Measurements from ENCODE around the gene TGFBR3L. TPM values are rescaled to one million over a fixed set of nuclear protein-coding genes. Genes with fewer than 3 reads are reported as not detected.
"Not testable (repeated sequence)": the region's sequence is repeated elsewhere in the genome, so short reads cannot be mapped to it uniquely, and the experiment has no call there.

The TGFBR3L gene
- total RNA-seq, 2 donors from 2014 or later = not detected

DNA sequence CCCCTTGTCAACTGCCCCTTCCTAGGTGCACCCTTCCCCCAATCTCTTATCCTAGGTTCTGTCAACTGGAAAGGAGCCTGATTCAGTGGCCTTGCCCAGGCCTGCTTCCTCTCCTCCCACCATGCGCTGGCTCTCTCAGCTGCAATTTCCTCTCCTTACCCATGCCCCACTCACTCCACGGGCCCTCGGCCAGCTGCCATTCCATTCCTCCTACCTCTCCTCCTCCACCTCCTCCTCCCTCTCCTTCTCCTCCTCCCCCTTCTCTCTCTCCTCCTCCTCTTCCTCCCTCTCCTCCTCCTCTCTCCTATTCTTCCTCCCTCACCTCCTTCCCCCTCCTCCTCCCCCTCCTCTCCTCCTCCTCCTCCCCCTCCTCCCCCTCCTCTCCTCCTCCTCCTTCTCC lies 38.4 kb downstream of the TGFBR3L start:
- DNase-seq (ENCODE audit: low spot score) (no peak), ATAC-seq (ENCODE audit: insufficient number of reproducible peaks, low FRiP score, low read depth) (no peak)
- H3K36me3 ChIP-seq = no peaks in the 10 kb centered on the region
- H3K27me3 ChIP-seq (replicated peaks; ENCODE audit: insufficient read depth) = no peaks in the 10 kb centered on the region
- no peak overlapping the region for H3K27ac ChIP-seq
- H3K4me3 ChIP-seq = no peak overlapping the region
- no peaks in the 10 kb centered on the region for H3K9me3 ChIP-seq
- TF ChIP-seq, protein P1, sequence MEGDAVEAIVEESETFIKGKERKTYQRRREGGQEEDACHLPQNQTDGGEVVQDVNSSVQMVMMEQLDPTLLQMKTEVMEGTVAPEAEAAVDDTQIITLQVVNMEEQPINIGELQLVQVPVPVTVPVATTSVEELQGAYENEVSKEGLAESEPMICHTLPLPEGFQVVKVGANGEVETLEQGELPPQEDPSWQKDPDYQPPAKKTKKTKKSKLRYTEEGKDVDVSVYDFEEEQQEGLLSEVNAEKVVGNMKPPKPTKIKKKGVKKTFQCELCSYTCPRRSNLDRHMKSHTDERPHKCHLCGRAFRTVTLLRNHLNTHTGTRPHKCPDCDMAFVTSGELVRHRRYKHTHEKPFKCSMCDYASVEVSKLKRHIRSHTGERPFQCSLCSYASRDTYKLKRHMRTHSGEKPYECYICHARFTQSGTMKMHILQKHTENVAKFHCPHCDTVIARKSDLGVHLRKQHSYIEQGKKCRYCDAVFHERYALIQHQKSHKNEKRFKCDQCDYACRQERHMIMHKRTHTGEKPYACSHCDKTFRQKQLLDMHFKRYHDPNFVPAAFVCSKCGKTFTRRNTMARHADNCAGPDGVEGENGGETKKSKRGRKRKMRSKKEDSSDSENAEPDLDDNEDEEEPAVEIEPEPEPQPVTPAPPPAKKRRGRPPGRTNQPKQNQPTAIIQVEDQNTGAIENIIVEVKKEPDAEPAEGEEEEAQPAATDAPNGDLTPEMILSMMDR (IDR thresholded peaks at IDR 0.05) = no peak
- H3K4me1 ChIP-seq (ENCODE audit: control insufficient read depth in 1 of 2, low read depth in 2 of 2) = no peaks in the 10 kb centered on the region

DNA sequence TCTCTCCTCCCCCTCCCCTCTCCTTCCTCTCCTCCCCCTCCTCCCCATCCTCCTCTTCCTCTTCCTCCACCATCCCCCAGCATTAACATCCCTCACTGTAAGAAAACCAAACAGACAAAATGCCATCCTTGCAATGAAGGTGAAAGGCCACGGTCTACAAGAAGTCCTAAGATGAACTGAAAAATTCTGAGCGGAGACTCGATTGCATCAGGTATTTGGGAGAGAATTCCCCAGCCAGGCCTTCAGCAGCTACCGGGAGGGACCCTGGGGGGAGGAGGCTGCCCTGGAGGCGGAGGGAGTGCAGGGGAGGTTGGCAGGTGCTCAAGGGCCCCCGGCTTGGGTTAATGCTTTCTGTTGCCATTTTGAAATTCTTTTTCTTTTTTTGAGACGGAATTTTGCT lies 38.9 kb downstream of the TGFBR3L start:
- no peak for ATAC-seq (ENCODE audit: insufficient number of reproducible peaks, low FRiP score, low read depth)
- H3K27me3 ChIP-seq (replicated peaks; ENCODE audit: insufficient read depth) = no peaks in the 10 kb centered on the region
- TF ChIP-seq, protein P1 (IDR thresholded peaks at IDR 0.05) = no peak

DNA sequence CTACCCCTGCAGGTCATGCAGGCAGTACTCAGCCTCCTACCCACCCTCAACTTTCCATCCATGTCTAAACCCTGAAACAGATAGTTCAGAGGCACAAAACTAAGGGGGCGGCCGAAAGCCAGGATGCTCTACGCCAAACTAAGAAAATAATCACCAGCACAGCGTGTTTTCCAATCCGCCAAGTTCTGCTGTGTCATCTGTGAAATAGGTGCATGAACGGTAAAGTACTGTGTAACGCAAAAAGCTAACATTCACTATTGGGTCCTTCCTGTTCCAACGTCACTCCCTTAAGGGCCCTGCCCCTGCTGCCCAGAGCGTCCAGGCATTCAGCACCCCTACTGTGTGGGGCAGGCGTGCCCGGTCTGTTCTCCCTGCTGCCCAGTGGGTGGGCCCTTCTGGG lies 41.1 kb downstream of the TGFBR3L start:
- Histone ChIP-seq H3K27ac (no peak overlapping the region), H3K9me3 (no peaks in the 10 kb centered on the region), H3K27me3 (replicated peaks; ENCODE audit: insufficient read depth) (no peaks in the 10 kb centered on the region), H3K4me3 (no peak overlapping the region), H3K36me3 (peaks cover 8% of the 10 kb centered on the region), H3K4me1 (ENCODE audit: control insufficient read depth in 1 of 2, low read depth in 2 of 2) (no peaks in the 10 kb centered on the region)
- no peak for DNase-seq (ENCODE audit: low spot score)
- TF ChIP-seq, protein P1 (IDR thresholded peaks at IDR 0.05) = no peak
- ATAC-seq (ENCODE audit: insufficient number of reproducible peaks, low FRiP score, low read depth) = no peak

More for the DNA sequence above, 38.9 kb downstream of the TGFBR3L start:
- H3K9me3 ChIP-seq = no peaks in the 10 kb centered on the region
- no peaks in the 10 kb centered on the region for H3K36me3 ChIP-seq
- DNase-seq (ENCODE audit: low spot score) = no peak
- no peak overlapping the region for H3K4me3 ChIP-seq
- no peaks in the 10 kb centered on the region for H3K4me1 ChIP-seq (ENCODE audit: control insufficient read depth in 1 of 2, low read depth in 2 of 2)
- no peak overlapping the region for H3K27ac ChIP-seq

DNA sequence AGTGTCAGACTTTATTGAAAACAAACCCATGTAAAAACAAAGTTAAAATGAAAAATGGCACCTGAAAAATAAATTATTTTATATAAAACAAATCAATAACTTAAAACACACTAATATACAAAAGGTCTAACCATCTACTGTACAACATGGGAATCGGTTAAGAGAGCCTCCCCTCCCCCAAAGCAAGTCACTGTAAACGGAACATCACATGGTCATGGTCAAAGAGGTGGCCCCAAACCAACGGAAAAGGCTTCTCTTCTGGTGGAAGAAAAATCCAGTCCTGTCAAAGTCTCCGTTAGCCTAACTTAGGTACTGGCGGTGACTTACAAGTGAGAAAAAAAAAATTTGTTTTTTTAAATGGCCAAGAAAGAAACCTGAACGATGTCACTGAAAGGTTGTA lies 44.6 kb downstream of the TGFBR3L start:
- TF ChIP-seq, protein P1 (IDR thresholded peaks at IDR 0.05) = no peak
- H3K4me3 ChIP-seq = no peak overlapping the region
- DNase-seq (ENCODE audit: low spot score) (no peak), ATAC-seq (ENCODE audit: insufficient number of reproducible peaks, low FRiP score, low read depth) (no peak)
- no peaks in the 10 kb centered on the region for H3K27me3 ChIP-seq (replicated peaks; ENCODE audit: insufficient read depth)
- H3K27ac ChIP-seq = no peak overlapping the region
- H3K9me3 ChIP-seq = no peaks in the 10 kb centered on the region
- no peaks in the 10 kb centered on the region for H3K4me1 ChIP-seq (ENCODE audit: control insufficient read depth in 1 of 2, low read depth in 2 of 2)
- peaks cover 29% of the 10 kb centered on the region for H3K36me3 ChIP-seq

DNA sequence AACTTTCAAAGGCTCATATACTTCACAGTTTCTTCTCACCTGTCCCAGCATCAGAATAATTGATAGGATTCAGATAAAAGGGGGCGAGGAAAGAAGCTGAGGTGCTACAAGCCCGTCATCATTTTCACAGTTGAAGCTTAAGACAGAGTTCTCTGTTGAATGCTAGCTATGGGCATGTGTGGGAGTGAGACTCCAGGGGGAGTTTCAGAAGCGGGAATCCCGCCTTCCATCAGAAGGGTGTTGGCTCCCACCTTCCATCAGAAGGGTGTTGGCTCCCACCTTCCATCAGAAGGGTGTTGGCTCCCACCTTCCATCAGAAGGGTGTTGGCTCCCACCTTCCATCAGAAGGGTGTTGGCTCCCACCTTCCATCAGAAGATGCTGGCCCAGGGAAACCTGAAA lies 46.5 kb downstream of the TGFBR3L start:
- H3K4me3 ChIP-seq; H3K4me1 ChIP-seq (ENCODE audit: control insufficient read depth in 1 of 2, low read depth in 2 of 2); H3K9me3 ChIP-seq; ATAC-seq (ENCODE audit: insufficient number of reproducible peaks, low FRiP score, low read depth); H3K27ac ChIP-seq; DNase-seq (ENCODE audit: low spot score); H3K27me3 ChIP-seq (replicated peaks; ENCODE audit: insufficient read depth): not testable (repeated sequence)
- H3K36me3 ChIP-seq = peaks cover 32% of the 10 kb centered on the region

DNA sequence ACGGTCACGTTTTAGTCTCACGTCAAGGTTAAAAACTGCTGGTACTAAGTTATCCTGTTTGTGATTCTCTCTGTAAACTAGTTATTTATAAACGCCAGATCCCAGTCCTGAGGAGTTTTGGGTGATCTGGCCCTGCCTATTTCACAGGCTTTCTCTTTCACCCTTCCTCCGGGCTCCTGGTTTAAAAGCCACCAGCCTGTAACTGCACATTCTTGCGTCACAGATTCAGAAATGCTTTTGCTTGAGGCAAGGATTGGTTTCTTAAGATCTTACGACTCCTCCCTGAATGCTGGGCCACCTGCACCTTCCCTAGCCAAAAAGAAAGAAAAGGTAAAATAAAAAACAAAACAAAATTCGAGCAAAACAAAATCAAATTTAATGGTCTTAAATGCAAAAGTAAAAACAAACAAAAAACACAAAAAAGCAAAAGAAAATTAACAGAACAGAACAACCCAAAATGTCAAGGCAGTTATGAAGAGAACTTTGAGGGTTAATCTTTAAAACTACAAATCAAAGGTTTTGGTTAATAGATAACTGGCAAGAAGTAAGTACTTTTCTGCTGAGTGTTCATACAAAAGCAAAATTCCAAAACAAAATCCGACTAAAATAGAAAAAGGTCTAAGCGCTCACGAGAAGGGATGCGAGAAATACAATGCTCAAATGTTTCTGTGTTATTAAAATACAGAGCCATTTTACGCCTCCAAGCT lies 47.4 kb downstream of the TGFBR3L start:
- no peak overlapping the region for H3K4me3 ChIP-seq
- no peaks in the 10 kb centered on the region for H3K4me1 ChIP-seq (ENCODE audit: control insufficient read depth in 1 of 2, low read depth in 2 of 2)
- H3K27me3 ChIP-seq (replicated peaks; ENCODE audit: insufficient read depth) = no peaks in the 10 kb centered on the region
- H3K36me3 ChIP-seq = peaks cover 42% of the 10 kb centered on the region
- ATAC-seq (ENCODE audit: insufficient number of reproducible peaks, low FRiP score, low read depth) = no peak
- TF ChIP-seq, protein P1 (IDR thresholded peaks at IDR 0.05) = no peak
- H3K9me3 ChIP-seq = no peaks in the 10 kb centered on the region
- no peak for DNase-seq (ENCODE audit: low spot score)
- H3K27ac ChIP-seq = no peak overlapping the region
